Epithelial cell of proximal tubule (primary cell): ENCODE measurements around the gene IFNA21. TPM values are rescaled to one million over a fixed set of nuclear protein-coding genes. Genes with fewer than 3 reads are reported as not detected.
"Not testable (repeated sequence)": the region's sequence is repeated elsewhere in the genome, so short reads cannot be mapped to it uniquely, and the experiment has no call there.

Source experiments
- DNase-seq: peaks from one replicate; pipeline ENCODE4 v3.0.0-alpha.2; 2011; ENCODE audit warnings: low read depth
- H3K4me3 ChIP-seq: 2 replicates; pipeline ENCODE4 v1.5.1; 2011; ENCODE audit warnings: low read depth, mild to moderate bottlenecking, low read length
- total RNA-seq: library from RNA; depleted of rRNA; stranded (reverse); fragments of >200 nt; gene quantifications from 2 replicates; pipeline ENCODE4 v1.2.3, GENCODE V29; 2015
- TF ChIP-seq, protein P1 (sequence below): conservative IDR thresholded peaks from 2 replicates; pipeline ENCODE4 v1.5.1; 2012; ENCODE audit warnings: low read depth, mild to moderate bottlenecking, low read length

Gene IFNA21
- total RNA-seq, 1 donor from 2014 or later, result not detected

DNA sequence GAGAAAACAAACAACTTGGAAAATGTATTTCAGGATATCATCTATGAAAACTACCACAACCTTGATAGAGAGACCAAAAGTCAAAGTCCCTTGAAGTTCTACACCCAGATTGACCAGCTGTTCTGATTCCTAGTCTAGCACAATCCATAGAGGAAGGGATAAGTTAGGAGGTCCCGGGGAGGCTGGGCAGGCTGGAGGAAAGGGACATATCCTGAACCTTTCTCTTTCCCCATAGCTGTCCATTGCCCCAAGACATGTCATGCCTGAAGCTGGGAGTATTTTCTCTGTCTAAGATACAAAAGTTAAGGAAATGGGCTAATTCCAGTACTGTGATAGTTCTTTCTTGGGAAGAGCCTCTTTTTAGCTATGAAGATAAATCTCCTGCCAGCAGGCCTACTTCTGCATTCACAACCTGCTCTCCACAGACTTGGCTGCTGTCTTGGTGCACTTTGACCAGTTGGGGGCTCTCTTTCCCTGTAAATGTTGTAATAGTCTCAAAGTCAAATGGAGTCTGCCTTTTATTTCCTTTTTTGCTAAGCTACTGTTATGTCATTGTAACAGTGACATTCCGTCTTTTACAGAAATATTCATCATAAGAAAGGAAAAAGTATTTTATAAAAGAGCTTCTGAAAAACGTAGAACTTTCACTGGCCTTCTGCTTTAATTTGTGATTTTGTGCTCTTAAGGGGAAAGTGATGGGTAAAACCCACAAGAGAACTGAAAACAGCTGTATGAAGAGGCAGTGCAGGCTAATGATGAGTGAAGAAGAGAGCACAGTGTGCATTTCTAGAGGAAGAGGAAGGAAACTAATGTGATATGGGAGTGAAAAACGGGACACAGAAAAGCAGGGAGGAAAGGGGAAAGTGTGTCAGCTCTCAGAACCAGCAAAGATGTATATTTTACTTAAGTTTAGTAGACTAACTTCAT, 16.6 kb upstream of the IFNA21 start:
- not testable (repeated sequence) for H3K4me3 ChIP-seq, DNase-seq
- TF ChIP-seq, protein P1, sequence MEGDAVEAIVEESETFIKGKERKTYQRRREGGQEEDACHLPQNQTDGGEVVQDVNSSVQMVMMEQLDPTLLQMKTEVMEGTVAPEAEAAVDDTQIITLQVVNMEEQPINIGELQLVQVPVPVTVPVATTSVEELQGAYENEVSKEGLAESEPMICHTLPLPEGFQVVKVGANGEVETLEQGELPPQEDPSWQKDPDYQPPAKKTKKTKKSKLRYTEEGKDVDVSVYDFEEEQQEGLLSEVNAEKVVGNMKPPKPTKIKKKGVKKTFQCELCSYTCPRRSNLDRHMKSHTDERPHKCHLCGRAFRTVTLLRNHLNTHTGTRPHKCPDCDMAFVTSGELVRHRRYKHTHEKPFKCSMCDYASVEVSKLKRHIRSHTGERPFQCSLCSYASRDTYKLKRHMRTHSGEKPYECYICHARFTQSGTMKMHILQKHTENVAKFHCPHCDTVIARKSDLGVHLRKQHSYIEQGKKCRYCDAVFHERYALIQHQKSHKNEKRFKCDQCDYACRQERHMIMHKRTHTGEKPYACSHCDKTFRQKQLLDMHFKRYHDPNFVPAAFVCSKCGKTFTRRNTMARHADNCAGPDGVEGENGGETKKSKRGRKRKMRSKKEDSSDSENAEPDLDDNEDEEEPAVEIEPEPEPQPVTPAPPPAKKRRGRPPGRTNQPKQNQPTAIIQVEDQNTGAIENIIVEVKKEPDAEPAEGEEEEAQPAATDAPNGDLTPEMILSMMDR, result peak; percentile 62

DNA sequence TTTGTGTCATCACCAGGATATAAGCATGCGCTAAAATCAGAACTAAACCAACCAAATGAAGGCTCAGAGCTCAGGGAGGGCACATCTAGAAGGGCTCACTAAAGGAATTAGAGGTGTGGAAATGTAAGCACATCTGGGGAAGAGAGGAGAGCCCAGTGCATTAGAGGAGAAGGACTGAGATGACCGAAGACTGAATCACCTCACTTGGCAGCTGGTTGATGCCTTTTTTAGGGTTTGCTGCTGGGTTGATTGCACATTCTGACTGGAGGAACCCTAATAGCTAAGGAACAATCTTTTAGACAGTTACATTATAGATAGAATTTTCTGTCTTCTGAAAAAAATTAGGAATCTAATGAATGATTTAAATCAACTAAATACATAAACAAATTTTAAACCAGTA, 8.2 kb upstream of the IFNA21 start:
- H3K4me3 ChIP-seq, result no peak overlapping the region
- no peak for DNase-seq
- TF ChIP-seq, protein P1, result no peak

DNA sequence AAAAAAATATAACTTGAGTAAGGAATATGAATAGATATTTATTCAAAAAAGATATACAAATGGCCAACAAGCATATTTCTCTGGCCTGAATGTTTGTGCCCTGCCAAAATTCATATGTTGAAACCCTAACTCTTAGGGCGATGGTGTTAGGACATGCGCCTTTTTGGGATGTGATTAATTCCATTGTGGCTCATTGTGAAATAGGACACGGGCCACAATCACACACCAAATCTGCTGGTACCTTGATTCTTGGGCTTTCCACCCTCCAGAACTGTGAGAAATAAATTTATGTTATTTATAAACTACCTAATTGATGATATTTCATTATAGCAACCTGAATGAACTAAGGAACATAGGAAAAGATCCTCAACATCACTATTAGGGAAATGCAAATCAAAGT, 5.7 kb upstream of the IFNA21 start:
- H3K4me3 ChIP-seq, result no peak overlapping the region
- TF ChIP-seq, protein P1, result no peak
- DNase-seq, result no peak

DNA sequence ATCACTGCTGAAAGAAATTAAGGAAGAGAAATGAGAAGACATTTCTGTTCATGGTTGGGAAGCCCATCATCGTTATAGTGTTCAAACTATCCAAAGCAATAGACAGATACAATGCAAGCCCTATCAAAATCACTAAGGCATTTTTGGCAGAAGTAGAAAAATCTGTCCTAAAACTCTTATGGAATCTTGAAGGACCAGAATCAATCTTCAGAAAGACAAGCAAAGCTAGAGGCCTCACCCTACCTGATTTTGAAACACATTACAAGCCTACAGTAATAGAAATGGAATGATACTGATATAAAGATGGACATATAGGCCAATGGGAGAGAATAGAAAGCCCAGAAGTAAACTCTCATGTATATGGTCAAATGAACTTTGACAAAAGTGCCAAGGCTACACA, 4.9 kb upstream of the IFNA21 start:
- TF ChIP-seq, protein P1, result no peak
- DNase-seq, result no peak
- H3K4me3 ChIP-seq, result no peak overlapping the region

DNA sequence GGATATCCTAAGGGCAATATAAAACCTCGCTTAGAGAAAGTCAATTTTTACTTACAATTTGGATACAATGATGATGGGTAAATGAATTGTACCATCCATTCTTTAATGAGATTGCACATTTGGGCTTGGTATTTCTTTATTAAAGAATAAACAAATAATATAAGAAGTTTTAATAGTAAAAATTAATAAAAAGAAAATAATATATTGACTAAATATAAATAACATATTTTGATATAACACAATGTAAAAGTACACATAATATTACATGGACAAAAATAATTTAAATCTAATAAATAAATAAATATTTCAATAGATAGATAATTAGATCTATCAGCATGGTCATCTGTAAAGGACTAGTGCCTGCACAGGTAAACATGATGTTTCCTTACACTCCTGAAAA, 944 bp downstream of the IFNA21 start:
- no peak for DNase-seq
- no peak overlapping the region for H3K4me3 ChIP-seq
- TF ChIP-seq, protein P1, result no peak

DNA sequence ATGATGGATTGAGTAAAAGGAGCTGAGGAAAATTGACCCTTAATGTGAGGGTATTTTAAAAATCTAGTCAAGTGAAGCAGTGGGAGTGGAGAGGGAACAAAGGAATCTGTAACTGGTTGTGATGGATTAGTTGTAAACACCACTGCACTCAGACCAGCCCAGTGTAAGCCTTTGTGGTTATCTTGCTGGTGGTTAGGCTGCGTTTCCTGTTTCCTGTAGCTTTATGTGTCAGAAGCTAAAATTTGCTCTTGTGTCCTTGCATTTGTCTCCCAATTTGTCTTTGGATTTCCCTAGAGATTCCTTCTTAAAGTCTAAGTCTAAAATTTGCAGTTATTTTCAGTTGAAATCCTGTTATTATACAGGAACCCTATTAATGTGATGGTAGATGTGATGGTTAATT, 6.3 kb downstream of the IFNA21 start:
- DNase-seq, result no peak
- no peak overlapping the region for H3K4me3 ChIP-seq
- TF ChIP-seq, protein P1, result no peak

DNA sequence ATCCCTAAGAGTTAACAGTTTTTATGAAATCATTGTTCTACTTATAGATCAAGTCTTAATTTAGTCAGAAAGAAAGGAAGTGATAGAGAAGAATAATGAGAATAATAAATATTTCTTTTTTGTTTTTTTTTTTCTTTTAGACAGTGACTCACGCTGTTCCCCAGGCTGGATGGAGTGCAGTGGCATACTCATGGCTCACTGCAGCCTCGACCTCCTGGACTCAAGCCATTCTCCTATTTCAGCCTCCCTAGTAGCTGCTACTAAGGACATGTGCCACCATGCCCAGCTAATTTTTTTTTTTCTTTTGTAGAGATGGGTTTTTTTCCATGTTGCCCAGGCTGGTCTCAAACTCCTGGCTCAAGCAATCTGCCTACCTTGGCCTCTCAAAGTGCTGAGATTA, 11.0 kb downstream of the IFNA21 start:
- DNase-seq, result no peak
- no peak overlapping the region for H3K4me3 ChIP-seq
- TF ChIP-seq, protein P1, result no peak
